ENCODE data around the gene VPS16.
"Not testable (repeated sequence)": the region's sequence is repeated elsewhere in the genome, so short reads cannot be mapped to it uniquely, and the experiment has no call there.

- not testable (repeated sequence) for TF ChIP-seq CTCF, POLR2A (IDR thresholded peaks at IDR 0.05)
Measured at GRCh38 chr20:2831206-2831605, 9.3 kb upstream of the VPS16 start.
